SKM-1 (cell line): Measurements from ENCODE around the gene APBA1.
A peak's percentile ranks its signal among the peaks of the same experiment; 100 is the strongest.
"Not testable (repeated sequence)": the region's sequence is repeated elsewhere in the genome, so short reads cannot be mapped to it uniquely, and the experiment has no call there.

ENCODE experiments used
- DNase-seq: peaks from one replicate; lab custom pipeline; 2025; ENCODE audit not compliant: unreplicated experiment; lab: John Stamatoyannopoulos, UW

Gene APBA1

DNA sequence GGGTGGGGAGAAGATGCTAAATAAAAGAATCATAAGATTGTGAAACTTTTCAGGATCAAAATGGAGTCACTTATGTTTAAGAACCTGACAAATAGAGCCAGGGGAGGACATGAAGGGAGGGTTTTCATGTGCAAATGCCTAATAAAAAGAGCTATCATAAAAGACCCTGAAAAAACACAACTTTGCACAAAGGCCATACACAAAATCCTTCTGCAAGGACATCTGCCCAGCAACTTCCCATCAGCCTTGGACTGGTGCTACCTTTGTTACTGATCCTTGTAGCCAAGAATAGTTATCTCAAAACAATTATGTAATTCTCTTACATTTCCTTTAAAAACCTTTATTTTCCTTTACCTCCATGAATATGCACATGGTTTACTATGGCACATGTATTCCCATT lies 63.0 kb downstream of the APBA1 start:
- DNase-seq = no peak

DNA sequence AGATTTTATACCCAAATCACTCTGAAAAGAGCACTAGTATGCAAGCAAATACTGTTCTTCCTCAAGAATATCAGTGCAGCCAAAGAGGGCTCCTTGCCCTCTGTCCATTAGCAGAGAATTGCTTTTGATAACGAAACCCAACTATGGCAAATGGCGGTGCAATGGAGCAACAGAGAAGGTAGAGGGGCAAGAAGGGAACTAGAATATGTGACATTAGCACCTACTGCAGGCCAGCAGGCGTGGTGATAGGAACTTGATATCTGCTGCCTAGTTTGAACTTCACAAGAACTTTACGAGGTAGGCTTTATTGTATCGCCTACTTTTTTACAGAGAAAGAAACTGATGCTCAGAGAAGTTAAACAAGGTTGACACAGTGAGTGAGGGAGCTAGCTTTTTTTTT lies 66.1 kb downstream of the APBA1 start:
- DNase-seq = no peak

DNA sequence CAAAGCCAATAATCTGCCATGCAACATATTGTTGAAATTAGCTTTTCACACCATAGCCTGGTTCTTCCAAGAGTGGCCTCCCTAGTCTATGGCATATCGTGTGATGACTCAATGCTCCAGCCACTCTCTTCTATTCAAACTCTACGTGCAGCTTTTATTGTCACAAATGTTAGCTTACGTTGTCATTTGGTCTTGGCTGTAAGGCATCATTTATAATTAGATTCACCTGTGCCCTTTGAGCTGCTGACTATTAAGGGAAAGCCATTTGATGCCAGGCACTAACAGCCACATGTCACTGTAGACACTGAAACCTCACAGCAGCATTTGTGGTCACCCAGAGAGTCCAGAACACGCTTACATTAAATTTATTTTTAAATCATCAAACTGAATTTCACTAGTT lies 66.8 kb downstream of the APBA1 start:
- no peak for DNase-seq

DNA sequence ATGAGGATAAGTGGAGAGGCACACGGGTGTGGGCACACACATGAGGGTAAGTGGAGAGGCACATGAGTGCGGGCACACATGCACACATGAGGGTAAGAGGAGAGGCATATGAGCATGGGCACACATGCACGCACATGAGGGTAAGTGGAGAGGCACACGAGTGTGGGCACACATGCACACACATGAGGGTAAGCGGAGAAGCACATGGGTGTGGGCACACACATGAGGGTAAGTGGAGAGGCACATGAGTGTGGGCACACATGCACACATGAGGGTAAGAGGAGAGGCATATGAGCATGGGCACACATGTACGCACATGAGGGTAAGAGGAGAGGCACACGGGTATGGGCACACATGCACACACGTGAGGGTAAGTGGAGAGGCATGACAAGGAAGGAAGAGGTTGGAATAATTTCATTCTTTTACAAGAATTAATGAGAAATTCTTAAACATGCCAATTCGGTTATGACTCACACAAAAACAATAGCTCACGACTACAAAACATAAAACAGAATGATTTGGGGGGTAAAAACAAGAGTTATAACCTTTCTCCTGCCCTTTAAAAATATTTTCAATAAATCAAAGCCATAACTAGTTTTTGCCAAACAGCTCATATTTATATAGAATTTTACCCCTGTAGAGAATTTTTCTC lies 67.5 kb downstream of the APBA1 start:
- no peak for DNase-seq

DNA sequence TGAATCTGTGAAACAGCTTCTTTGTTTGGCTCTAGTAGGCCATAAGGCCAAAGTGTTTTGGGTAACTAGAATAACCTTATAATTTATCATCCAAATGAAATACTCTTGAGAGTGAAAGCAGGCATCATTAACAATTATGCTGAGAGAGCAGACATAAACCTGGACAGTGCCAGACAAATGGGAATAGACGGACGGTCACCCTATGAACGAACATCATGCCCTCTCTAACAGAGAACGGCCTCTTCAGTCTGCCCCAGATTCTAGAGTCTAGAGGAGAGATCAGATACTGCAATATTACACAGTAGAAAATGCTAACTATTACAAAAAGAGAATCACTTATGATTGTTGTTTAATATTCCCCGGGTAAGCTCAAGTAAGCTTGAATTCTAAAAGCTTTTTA lies 68.5 kb downstream of the APBA1 start:
- no peak for DNase-seq

DNA sequence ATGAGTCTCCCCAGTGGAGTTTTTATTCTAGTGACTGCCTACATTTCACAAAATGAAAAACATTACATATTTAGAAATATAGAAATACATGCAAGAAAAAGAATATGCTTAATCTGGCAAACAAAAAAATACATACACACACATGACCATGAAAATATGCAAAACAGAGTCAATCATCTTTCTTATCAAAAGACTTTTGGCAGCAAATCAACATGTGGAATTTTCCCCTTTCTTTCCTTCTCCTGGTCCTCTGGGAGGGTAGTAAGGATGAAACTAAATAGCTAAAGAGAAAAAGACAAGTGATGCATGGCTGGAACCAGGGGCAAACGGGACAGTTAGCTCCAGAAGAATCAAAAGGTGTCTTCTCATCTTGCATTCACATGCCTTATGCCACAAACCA lies 69.4 kb downstream of the APBA1 start:
- no peak for DNase-seq

DNA sequence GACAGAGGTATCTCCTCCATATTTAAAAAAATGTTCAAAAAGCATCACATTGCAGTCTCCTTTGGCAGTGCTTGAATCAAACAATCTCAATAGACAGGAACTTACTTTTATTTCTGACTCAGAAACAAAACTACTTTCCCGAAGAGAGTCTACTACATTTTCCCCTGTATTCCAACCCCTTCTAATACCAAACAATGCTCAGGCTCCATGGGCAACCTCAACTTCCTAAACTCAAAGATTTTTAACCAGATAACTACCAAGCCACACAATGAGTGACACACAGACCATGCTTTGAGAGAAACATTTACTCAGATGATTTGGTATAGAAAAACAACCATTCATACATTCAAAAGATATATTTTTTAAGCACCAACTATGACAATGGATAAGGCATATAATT lies 70.5 kb downstream of the APBA1 start:
- no peak for DNase-seq

DNA sequence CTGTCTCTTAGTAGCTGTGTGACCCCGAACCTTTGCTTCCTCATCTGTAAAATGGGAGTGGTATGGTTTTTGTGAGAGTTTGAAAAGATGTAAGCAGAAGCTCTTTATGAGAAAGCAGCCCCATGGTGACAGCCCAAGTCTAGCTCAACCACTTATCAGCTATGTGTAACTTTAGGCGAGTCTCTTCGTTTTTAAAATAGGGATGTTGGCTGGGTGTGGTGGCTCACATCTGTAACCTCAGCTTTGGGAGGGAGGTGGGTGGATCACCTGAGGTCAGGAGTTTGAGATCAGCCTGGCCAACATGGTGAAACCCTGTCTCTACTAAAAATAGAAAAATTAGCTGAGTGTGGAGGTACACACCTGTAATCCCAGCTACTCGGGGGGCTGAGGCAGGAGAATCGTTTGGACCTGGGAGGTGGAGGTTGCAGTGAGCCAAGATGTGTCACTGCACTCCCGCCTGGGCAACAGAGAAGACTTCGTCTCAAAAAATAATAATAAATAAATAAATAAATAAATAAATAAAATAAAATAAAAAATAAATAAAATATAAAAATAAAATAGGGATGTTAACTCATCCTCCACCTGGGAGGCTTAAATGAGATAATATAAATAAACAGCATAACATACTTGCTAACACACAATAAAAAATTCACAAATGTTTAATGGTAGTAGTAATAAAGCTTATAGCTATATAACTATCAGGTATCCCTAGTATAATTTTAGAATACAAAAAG lies 71.7 kb downstream of the APBA1 start:
- no peak for DNase-seq

DNA sequence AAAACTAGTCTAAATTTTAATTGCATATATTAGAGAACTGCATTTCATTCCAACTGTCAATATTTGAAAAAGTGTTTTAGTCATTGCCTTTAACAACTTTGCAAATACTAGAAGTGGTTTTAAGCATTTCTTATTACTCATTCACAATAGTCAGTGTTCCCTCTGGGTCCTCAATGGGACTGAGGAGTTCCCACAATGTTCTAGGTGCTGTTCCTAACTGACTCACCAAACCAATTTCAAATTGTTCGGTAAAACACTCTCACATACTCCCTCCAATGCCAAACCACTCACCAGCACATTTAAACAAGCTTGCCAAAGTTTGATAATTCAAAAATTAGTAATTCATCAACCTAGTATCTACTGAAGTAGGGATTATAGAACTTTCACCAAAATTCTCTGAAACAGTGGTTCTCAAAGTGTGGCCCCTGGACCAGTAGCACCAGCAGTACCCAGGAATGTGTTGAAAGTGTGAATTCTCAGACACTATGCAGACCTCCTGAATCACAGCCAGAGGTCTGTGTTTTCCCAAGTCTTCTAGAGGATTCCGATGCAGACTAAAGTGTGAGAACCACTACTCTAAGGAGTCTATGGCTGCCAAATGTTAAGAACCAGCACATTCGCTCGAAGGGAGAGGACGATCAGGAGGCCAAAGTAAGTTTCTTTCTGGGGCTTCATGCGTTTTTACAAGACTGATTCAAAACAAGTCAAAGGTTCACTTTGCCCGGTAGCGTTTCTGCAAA lies 72.8 kb downstream of the APBA1 start:
- no peak for DNase-seq

DNA sequence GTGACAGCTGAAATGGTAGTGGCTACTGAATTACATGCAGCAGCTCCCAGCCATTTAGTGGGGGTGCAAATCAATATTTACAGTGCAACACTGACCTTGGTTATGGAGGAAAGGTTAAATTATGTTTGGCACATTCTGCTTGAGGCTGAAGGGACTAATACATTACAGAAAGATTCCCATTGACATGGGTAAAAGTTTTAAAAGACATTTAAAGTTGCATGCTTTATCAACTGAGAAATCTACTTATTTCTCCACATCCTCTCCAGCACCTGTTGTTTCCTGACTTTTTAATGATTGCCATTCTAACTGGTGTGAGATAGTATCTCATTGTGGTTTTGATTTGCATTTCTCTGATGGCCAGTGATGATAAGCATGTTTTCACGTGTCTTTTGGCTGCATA lies 75.3 kb downstream of the APBA1 start:
- not testable (repeated sequence) for DNase-seq

DNA sequence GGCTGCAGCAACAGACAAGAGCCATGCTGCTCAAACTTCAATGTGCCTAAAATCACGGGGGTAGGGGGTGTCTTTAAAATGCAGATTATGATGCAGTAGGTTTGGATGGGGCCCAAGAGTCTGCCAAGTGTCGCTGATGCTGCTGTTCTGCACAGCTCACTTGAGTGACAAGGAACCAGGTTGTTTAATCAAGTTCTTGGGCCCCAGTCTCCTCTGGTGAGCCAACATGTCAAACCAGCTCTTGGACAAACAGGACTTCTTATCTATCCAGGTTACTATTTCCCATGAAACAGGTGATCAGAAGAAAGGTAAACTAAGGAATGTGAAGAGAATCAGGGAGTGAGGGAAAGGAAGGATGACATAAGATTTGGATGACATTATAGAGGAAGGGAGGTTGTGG lies 78.0 kb downstream of the APBA1 start:
- no peak for DNase-seq

DNA sequence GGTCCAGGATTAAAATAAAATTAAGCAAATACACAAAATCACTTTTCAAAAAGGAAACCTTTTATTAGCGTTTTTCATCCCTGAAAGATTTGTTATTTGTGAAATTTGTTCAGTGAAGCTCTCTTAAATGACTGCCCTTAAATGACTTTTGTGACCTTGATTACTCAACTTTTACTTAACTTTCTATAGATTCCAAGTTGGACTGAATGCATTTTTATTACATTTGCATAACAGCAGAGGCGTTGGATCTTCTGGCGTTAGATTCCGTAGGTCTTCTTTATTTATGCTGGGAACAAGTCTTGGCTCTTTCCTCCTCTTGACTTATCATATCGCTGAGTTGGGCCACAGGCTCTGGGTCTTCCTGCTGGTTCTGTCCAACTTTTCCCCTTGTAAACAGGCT lies 78.4 kb downstream of the APBA1 start:
- no peak for DNase-seq

DNA sequence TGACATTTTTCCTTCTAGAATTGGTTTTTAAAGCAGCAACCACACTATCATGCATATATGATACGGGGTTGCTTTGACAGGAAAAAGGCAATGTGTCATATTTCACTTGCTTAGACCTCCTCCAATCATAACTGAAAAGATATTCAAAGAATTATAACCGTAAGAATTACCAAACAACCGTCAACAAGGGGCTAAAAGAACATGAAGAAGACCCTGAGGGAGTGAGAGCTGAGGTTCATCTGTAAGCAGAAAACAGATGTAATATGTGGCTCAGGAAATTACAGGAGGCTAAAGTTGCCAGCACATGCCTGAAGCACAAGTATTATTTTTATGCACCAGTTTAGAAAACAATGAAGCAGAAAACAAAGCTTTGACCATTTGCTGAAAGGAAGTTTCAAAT lies 78.9 kb downstream of the APBA1 start:
- no peak for DNase-seq

DNA sequence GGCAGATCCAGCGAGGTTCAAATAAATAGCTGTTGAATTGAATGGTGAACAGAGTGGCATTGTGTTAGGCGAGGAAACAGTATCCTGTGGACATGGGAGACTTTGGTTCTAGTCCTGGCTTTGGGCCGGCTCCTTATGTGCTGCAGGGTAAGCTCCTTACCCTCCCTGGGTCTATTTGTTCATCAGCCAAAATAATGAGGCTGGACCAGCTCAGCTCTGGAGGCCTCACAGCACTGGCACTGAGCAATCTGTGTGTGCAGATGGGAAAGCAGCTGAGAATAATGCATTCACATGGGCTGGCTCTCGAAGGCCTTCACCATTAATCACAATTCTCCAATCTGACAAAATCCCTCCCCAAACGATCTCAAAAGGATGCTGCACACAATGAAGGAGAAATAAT lies 81.9 kb downstream of the APBA1 start:
- no peak for DNase-seq

DNA sequence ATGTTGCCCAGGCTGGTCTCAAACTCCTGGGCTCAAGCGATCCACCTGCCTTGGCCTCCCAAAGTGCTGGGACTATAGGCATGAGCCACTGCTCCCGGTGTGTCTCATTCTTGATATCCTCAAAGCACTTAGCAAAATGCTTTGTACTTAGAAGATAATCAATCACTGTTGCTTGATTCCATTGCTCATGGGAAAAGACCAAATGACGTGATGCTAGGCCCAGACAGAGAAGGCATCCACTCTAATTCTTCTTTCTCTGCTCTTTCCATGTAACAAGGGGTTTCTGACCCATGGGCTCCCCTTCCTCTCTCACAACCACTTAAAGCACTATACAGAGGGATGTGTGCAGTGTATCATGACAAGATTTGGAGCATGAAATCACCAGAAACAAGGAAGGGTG lies 83.0 kb downstream of the APBA1 start:
- DNase-seq = no peak

DNA sequence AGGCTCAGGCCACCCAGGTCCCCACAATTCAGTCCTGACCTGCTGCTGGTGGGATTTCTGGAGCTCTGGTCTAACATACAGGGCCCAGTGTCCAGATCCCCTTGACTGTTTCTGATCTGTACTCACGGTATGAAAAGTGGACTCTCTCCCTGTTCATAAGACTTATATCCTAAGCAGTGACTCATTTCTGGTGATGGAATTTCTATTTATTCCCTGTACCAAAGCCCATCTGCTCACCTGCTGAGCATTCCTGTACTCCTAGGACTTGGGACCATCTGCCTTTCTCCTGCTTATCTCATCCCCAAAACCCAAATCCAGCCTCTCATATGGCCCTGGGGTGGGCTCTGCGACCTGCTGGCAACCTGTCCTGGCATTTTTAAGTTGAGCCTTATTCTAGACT lies 86.6 kb downstream of the APBA1 start:
- no peak for DNase-seq

DNA sequence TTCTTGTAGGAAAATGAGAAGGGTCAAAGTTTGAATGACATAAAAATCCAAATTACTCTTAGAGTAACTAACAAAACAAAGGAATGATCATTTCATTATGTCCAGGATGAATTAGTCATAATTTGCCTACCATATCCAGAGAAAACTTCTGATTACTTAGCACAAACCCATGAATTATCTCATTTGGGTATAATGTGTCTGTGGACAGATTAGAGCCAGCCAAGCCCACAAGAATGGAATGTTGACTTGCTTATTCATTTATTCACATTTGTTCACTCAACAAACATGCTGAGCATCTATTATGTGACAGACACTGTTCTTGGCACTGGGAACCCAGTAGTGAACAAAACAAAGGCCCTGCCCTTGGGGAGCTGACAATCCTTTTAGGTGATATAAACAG lies 87.4 kb downstream of the APBA1 start:
- DNase-seq = no peak

DNA sequence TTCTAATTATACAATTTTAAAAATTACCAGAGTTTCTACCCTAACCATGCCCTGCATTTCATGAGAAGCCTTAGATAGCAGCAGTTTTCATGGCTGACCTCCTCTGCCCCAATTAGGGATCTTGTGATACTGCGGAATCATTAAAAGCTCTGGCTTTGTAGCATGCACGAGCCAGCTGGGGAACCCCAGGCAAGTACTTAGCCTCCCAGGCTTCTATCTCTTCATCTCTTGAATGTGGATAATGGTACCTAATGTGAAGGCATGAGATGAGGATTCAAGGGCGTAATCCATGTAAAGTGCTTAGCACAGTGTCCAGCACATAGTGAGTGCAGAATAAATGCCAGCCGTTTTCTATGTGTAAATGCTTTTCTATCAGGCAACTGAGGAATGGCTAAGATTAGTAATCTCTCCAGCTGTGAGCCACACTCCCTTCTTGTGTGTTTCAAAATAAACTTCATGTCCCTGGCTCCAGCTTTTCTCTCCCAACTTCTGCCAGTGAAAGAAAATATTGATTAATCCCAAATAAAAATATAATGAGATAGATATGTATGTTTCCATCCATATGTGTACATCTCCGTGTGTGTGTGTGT lies 88.4 kb downstream of the APBA1 start:
- DNase-seq = no peak

DNA sequence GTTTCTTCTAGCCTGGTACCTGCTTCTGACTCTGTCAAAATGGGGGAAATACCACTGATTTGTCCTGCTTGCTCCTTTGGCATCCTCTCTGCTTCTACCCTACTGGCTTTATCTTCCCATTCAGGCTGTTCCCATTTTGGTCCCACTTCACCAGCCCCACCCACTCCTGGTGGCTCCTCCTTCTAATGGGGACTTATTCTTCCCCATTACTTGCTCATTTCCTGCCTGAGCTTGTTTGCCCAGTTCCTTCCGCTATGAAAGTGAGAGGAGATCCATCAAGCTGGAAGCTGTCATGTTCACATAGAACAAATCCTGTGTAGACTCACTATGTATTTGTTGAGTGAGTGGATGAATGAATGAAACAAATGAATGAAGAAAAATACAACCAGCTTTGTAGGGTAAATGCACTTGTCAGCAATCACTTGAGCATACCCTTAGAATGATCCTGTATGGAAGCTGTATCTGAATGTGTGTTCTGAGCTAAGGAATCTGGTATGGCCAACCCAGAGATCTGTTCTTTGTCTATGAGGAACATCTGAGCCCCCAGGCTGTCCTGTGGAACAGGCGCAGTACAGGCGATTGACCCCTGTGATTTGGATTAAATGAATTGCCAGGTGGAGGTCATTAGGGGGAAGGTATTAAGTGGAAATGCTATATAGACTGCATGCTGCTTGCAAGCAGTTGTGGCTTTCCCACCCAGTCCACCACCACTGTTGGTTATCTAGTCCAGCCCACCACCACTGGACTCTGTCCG lies 89.5 kb downstream of the APBA1 start:
- peak; percentile 1 for DNase-seq

DNA sequence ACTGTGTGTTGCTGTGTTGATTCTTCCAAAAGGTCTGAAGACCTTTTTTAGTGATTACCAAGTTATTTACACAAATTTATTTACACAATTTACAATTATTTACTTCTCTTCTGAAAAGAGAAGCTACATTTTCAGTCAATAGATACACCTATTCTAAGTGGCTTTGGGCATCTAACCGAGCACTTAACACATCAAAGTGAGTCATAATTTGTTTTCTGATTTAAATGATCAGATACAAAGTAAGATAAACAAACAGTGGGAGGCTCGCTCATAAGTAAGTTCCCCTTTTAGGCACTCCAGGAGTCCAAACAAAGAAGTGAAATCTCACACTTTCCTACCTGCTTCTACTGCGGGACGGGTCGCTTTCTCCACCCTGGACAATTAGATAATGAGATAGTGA lies 90.2 kb downstream of the APBA1 start:
- DNase-seq = no peak

DNA sequence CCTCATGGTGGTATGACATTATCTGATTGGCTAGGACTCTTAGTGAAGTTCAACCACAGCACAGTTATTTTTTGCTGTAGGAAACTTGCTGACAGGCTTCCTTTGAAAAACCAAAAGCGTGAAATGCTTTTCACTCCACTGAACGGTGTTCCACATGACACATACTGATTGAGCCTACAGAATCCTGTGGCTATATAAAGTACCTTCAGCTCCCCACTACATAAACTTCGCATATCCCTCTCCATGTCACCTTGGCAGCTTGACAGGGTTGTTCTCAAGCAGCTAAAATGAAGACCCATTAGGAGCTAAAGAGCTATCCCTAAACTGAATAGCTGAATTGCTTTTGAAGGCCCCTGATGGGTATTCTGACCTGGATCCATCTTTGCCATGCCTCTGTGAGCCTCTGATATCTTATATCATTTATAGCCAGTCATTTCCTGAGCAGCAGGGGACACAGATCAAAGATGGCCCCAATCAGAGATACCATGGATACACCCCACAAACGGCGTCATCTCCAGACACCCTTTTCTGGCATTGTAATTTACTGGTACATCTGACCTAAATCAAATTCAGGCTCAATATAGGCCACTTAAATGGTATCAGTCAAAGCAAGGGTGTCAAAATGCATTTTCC lies 91.5 kb downstream of the APBA1 start:
- DNase-seq = no peak
